Panc1 (cell line): ENCODE results near the gene PPP1R3E. TPM values are rescaled to one million over a fixed set of nuclear protein-coding genes. Genes with fewer than 3 reads are reported as not detected.

ENCODE experiments used
- ATAC-seq: fragments of 200-7000 bp; cut with Tn5 transposase; 2 replicates; pipeline ENCODE4 v1.9.1; 2020; ENCODE audit warnings: mild to moderate bottlenecking, moderate library complexity
- BruUV-seq: library from RNA; stranded (reverse); fragments of 400-500 nt; replicated peaks from 2 replicates; lab custom pipeline; 2021; lab: Mats Ljungman, UMichigan
- CTCF ChIA-PET: fragments of 300-600 bp; sonication (Branson Sonifier 250); formaldehyde crosslinking; loops from one replicate; lab custom pipeline; 2022; ENCODE audit warnings: antibody characterized with exemption; lab: Charles Lee
- POLR2A ChIA-PET: fragments of 300-600 bp; sonication (Branson Sonifier 250); formaldehyde crosslinking; loops from one replicate; lab custom pipeline; 2022; ENCODE audit warnings: antibody characterized with exemption; lab: Charles Lee
- DNase-seq: peaks from one replicate; pipeline ENCODE4 v3.0.0-alpha.2; 2010; ENCODE audit warnings: low read depth, low spot score
- H3K27ac ChIP-seq: 2 replicates; pipeline ENCODE4 v1.5.1; 2011; ENCODE audit warnings: mild to moderate bottlenecking, low read length, inconsistent platforms
- H3K27me3 ChIP-seq: fragments of 200-500 bp; sonication (Bioruptor generic); 2 replicates; pipeline ENCODE4 v1.6.0; 2014; ENCODE audit warnings: low read length, inconsistent platforms; ENCODE audit not compliant: control insufficient read depth, insufficient read depth
- H3K36me3 ChIP-seq: fragments of 200-500 bp; sonication (Bioruptor generic); 2 replicates; pipeline ENCODE4 v1.5.1; 2014; ENCODE audit warnings: inconsistent platforms, mild to moderate bottlenecking, low read length, moderate library complexity; ENCODE audit not compliant: control insufficient read depth, insufficient read depth
- H3K4me1 ChIP-seq: 2 replicates; pipeline ENCODE4 v1.5.1; 2011; ENCODE audit warnings: inconsistent platforms, mild to moderate bottlenecking, low read length, moderate library complexity; ENCODE audit not compliant: control insufficient read depth, insufficient read depth
- H3K4me3 ChIP-seq, 2 experiments: 2 replicates each; pipeline ENCODE4 v1.5.1; 2011 to 2012; ENCODE audit warnings: low read depth in 2 of 2, low read length in 2 of 2, mild to moderate bottlenecking in 2 of 2, inconsistent platforms in 1 of 2, moderate library complexity in 1 of 2
- H3K9me3 ChIP-seq: fragments of 200-500 bp; sonication (Bioruptor generic); 2 replicates; pipeline ENCODE4 v1.5.1; 2014; ENCODE audit warnings: low read depth, mild to moderate bottlenecking, inconsistent platforms, low read length, moderate library complexity; ENCODE audit not compliant: control insufficient read depth, insufficient read depth
- CTCF ChIP-seq: fragments of 450-650 bp; IDR thresholded peaks from 2 replicates; pipeline ENCODE4 v1.5.1; 2017; ENCODE audit warnings: mild to moderate bottlenecking
- POLR2AphosphoS5 ChIP-seq: IDR thresholded peaks from 2 replicates; pipeline ENCODE4 v1.6.1; 2012; ENCODE audit warnings: mild to moderate bottlenecking, low read depth, low read length, moderate library complexity
- REST ChIP-seq, 2 experiments: IDR thresholded peaks; 2 replicates each; pipeline ENCODE4 v1.6.1; 2011 to 2012; ENCODE audit warnings: low read depth in 2 of 2, control low read depth in 1 of 2, low read length in 1 of 2, mild to moderate bottlenecking in 1 of 2, moderate library complexity in 1 of 2; ENCODE audit not compliant: insufficient read depth in 1 of 2
- SIN3A ChIP-seq: IDR thresholded peaks from 2 replicates; pipeline ENCODE4 v1.6.1; 2012; ENCODE audit warnings: low read depth, mild to moderate bottlenecking, low read length, moderate library complexity, borderline replicate concordance; ENCODE audit not compliant: insufficient read depth
- TCF7L2 ChIP-seq: IDR thresholded peaks from 2 replicates; pipeline ENCODE4 v1.6.1; 2011; ENCODE audit warnings: mild to moderate bottlenecking, low read depth, low read length, inconsistent platforms
- in situ Hi-C: cut with HindIII; loops from 2 replicates; pipeline ENCODE4 v1.10.0; 2016; ENCODE audit warnings: low sequenced_read_pairs, low pct_unique_long_range_greater_than_20kb
- intact Hi-C: fragments of 100-400 bp; cut with micrococcal nuclease; formaldehyde crosslinking; loops from one replicate; pipeline ENCODE4 v1.10.0; 2022; ENCODE audit not compliant: unreplicated experiment
- total RNA-seq: library from RNA; stranded (reverse); gene quantifications from one replicate; pipeline ENCODE4 v1.2.1, GENCODE V29; 2021; ENCODE audit not compliant: unreplicated experiment

The PPP1R3E gene
- total RNA-seq, 1 experiment from 2014 or later, result 8.8 TPM

- ChIA-PET CTCF (interaction anchor here (0.6 kb wide), 1 partner anchor 179 kb away, joined by 7 read pairs; no protein-coding TSS in a partner anchor), POLR2A (no interaction called here)
- Histone ChIP-seq H3K9me3 (no peaks in the 10 kb centered on the region), H3K4me3 (no peak overlapping the region), H3K27me3 (no peaks in the 10 kb centered on the region), H3K4me1 (peaks cover 10% of the 10 kb centered on the region), H3K36me3 (no peaks in the 10 kb centered on the region), H3K27ac (no peak overlapping the region)
- TF ChIP-seq REST (IDR thresholded peaks at IDR 0.05; ENCODE audit: insufficient read depth in 1 of 2, low read depth in 2 of 2, low read length in 1 of 2) (no peak), TCF7L2 (no peak), CTCF (peak; percentile 36; the same call in 1 of the 2 replicates), SIN3A (no peak), POLR2AphosphoS5 (no peak)
- no peak for ATAC-seq
- intact Hi-C loops, result no loop called here
- in situ Hi-C loops, result no loop called here
- no peak for DNase-seq
- no TSS peak for BruUV-seq
These were observed 3.3 kb downstream of the PPP1R3E start for GRCh38 chr14:23299211-23299957.

GRCh38 chr14:23297611-23298277 lies 4.9 kb downstream of the PPP1R3E start:
- H3K4me3 ChIP-seq, result no peak overlapping the region
- no peak overlapping the region for H3K27ac ChIP-seq
- intact Hi-C loops, result no loop called here
- no peaks in the 10 kb centered on the region for H3K27me3 ChIP-seq
- in situ Hi-C loops, result no loop called here
- TF ChIP-seq TCF7L2 (no peak), REST (IDR thresholded peaks at IDR 0.05; ENCODE audit: insufficient read depth in 1 of 2, low read depth in 2 of 2, low read length in 1 of 2) (no peak), CTCF (no peak), POLR2AphosphoS5 (no peak), SIN3A (no peak)
- H3K36me3 ChIP-seq, result no peaks in the 10 kb centered on the region
- ATAC-seq (no peak), DNase-seq (no peak)
- ChIA-PET POLR2A (no interaction called here), CTCF (no interaction called here)
- no TSS peak for BruUV-seq
- no peaks in the 10 kb centered on the region for H3K9me3 ChIP-seq
- peaks cover 7% of the 10 kb centered on the region for H3K4me1 ChIP-seq
